ENCODE data around the gene KDF1. TPM values are rescaled to one million over a fixed set of nuclear protein-coding genes. Genes with fewer than 3 reads are reported as not detected.
A peak's percentile ranks its signal among the peaks of the same experiment; 100 is the strongest.

The KDF1 gene
- total and polyA plus RNA-seq, 2 of the 13 experiments (the other 11 are each of a cell fraction or from before 2014, with no cell fraction given) = 1.9 to 4.9 TPM

DNA sequence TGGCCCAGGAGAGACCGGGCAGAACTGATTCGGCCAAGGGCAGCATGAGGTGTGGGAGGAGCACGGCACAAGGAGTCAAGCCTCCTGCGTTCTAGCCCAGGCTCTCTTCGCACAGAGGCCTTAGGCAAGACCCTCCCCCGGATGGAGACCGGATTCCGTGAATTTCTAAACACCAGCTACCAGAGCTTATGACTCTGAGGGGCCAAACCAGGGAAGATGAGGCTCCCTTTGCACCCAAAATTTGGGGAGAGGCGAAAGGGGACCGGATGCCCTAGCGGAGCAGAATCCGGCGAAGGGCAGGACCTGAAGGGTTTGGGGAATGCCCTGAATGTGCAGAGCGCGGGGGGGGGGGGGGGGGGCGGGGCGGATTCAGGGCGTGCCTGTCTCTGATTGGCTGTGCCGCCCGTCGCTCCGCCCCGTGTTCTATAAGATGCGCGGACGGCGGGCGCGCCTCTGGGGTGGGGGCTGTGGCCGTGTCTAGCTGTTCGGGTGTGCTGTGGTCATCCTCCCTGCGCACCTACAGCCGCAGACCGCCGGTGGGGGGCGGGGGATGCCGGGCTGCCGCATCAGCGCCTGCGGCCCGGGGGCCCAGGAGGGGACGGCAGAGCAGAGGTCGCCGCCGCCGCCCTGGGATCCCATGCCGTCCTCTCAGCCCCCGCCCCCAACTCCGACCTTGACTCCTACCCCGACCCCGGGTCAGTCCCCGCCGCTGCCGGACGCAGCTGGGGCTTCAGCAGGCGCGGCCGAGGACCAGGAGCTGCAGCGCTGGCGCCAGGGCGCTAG is 33.2 kb upstream of the KDF1 start, which contains the start of gene TRNP1 (continued):
- TF ChIP-seq, protein P1, sequence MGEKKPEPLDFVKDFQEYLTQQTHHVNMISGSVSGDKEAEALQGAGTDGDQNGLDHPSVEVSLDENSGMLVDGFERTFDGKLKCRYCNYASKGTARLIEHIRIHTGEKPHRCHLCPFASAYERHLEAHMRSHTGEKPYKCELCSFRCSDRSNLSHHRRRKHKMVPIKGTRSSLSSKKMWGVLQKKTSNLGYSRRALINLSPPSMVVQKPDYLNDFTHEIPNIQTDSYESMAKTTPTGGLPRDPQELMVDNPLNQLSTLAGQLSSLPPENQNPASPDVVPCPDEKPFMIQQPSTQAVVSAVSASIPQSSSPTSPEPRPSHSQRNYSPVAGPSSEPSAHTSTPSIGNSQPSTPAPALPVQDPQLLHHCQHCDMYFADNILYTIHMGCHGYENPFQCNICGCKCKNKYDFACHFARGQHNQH (CRISPR knock-in tag; IDR thresholded peaks at IDR 0.05) = peak; percentile 78
- TF ChIP-seq BORCS8-MEF2B (CRISPR knock-in tag; IDR thresholded peaks at IDR 0.05) (peak; percentile 87), ZBTB20 (CRISPR knock-in tag; IDR thresholded peaks at IDR 0.05; ENCODE audit: borderline replicate concordance, low read depth) (peak; percentile 20; the same call in 1 of the 2 replicates), SOX5 (CRISPR knock-in tag; IDR thresholded peaks at IDR 0.05; ENCODE audit: borderline replicate concordance) (peak; percentile 72; the same call in 1 of the 2 replicates), KLF6 (CRISPR knock-in tag; IDR thresholded peaks at IDR 0.05) (peak; percentile 95), NR3C1 (CRISPR knock-in tag; IDR thresholded peaks at IDR 0.05) (no peak), ZNF788 (CRISPR knock-in tag; IDR thresholded peaks at IDR 0.05; ENCODE audit: borderline replicate concordance) (peak; percentile 84; the same call in 1 of the 2 replicates), MEF2D (CRISPR knock-in tag; IDR thresholded peaks at IDR 0.05) (no peak), PHF8 (CRISPR knock-in tag; IDR thresholded peaks at IDR 0.05) (peak; percentile 56), SP5 (CRISPR knock-in tag; IDR thresholded peaks at IDR 0.05; ENCODE audit: borderline replicate concordance, low read depth) (peak; percentile 77), ZBTB7B (CRISPR knock-in tag; IDR thresholded peaks at IDR 0.05) (peak; percentile 58), MED1 (CRISPR knock-in tag; IDR thresholded peaks at IDR 0.05) (peak; percentile 94), ZNF274 (CRISPR knock-in tag; IDR thresholded peaks at IDR 0.05) (no peak; the same call in 1 of the 2 replicates), EZH2 (conservative IDR thresholded peaks at IDR 0.05; ENCODE audit: low read depth, low read length) (no peak)
- TF ChIP-seq, protein P2, sequence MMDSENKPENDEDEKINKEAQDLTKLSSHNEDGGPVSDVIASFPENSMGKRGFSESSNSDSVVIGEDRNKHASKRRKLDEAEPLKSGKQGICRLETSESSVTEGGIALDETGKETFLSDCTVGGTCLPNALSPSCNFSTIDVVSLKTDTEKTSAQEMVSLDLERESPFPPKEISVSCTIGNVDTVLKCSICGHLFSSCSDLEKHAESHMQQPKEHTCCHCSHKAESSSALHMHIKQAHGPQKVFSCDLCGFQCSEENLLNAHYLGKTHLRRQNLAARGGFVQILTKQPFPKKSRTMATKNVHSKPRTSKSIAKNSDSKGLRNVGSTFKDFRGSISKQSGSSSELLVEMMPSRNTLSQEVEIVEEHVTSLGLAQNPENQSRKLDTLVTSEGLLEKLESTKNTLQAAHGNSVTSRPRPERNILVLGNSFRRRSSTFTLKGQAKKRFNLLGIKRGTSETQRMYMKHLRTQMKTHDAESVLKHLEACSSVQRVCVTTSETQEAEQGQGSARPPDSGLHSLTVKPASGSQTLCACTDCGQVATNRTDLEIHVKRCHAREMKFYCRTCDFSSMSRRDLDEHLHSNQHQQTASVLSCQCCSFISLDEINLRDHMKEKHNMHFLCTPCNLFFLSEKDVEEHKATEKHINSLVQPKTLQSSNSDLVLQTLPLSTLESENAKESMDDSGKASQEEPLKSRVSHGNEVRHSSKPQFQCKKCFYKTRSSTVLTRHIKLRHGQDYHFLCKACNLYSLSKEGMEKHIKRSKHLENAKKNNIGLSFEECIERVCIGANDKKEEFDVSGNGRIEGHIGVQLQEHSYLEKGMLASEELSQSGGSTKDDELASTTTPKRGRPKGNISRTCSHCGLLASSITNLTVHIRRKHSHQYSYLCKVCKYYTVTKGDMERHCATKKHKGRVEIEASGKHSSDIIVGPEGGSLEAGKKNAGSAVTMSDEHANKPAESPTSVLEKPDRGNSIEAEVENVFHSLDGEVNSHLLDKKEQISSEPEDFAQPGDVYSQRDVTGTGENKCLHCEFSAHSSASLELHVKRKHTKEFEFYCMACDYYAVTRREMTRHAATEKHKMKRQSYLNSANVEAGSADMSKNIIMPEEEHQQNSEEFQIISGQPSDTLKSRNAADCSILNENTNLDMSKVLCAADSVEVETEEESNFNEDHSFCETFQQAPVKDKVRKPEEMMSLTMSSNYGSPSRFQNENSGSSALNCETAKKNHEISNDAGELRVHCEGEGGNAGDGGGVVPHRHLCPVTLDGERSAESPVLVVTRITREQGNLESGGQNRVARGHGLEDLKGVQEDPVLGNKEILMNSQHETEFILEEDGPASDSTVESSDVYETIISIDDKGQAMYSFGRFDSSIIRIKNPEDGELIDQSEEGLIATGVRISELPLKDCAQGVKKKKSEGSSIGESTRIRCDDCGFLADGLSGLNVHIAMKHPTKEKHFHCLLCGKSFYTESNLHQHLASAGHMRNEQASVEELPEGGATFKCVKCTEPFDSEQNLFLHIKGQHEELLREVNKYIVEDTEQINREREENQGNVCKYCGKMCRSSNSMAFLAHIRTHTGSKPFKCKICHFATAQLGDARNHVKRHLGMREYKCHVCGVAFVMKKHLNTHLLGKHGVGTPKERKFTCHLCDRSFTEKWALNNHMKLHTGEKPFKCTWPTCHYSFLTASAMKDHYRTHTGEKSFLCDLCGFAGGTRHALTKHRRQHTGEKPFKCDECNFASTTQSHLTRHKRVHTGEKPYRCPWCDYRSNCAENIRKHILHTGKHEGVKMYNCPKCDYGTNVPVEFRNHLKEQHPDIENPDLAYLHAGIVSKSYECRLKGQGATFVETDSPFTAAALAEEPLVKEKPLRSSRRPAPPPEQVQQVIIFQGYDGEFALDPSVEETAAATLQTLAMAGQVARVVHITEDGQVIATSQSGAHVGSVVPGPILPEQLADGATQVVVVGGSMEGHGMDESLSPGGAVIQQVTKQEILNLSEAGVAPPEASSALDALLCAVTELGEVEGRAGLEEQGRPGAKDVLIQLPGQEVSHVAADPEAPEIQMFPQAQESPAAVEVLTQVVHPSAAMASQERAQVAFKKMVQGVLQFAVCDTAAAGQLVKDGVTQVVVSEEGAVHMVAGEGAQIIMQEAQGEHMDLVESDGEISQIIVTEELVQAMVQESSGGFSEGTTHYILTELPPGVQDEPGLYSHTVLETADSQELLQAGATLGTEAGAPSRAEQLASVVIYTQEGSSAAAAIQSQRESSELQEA (CRISPR knock-in tag; IDR thresholded peaks at IDR 0.05; ENCODE audit: not compliant biosample characterization) = no peak
- TF ChIP-seq, protein P3, sequence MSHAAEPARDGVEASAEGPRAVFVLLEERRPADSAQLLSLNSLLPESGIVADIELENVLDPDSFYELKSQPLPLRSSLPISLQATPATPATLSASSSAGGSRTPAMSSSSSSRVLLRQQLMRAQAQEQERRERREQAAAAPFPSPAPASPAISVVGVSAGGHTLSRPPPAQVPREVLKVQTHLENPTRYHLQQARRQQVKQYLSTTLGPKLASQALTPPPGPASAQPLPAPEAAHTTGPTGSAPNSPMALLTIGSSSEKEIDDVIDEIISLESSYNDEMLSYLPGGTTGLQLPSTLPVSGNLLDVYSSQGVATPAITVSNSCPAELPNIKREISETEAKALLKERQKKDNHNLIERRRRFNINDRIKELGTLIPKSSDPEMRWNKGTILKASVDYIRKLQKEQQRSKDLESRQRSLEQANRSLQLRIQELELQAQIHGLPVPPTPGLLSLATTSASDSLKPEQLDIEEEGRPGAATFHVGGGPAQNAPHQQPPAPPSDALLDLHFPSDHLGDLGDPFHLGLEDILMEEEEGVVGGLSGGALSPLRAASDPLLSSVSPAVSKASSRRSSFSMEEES (CRISPR knock-in tag; IDR thresholded peaks at IDR 0.05) = peak; percentile 75; the same call in 1 of the 2 replicates
